GDM1 (cell line): ENCODE data around the gene GNB4.

Experiments used
- DNase-seq: peaks from one replicate; lab custom pipeline; 2025; lab: John Stamatoyannopoulos, UW

The GNB4 gene

GRCh38 chr3:179451265-179452175 lies at the start of gene GNB4:
Gene GNB4, minus strand, starts transcription at chr3:179451470. Its CDS starts 25,270 bp downstream, at chr3:179426200.
- peak; percentile 94 for DNase-seq

GRCh38 chr3:179495483-179495882 lies 44.2 kb upstream of the GNB4 start:
- DNase-seq, result no peak

- no peak for DNase-seq
Observed at GRCh38 chr3:179493260-179493659, 42.0 kb upstream of the GNB4 start.

GRCh38 chr3:179488213-179488612 lies 36.9 kb upstream of the GNB4 start:
- DNase-seq, result no peak

GRCh38 chr3:179486806-179487205 lies 35.5 kb upstream of the GNB4 start:
- DNase-seq, result no peak

- no peak for DNase-seq
Observed at GRCh38 chr3:179482857-179483256, 31.6 kb upstream of the GNB4 start.

GRCh38 chr3:179476215-179476614 lies 24.9 kb upstream of the GNB4 start:
- DNase-seq, result no peak

- DNase-seq, result no peak
Observed at GRCh38 chr3:179474480-179474879, 23.2 kb upstream of the GNB4 start.

GRCh38 chr3:179473565-179473964 lies 22.3 kb upstream of the GNB4 start:
- DNase-seq, result no peak

- DNase-seq, result no peak
Observed at GRCh38 chr3:179464323-179465092, 13.2 kb upstream of the GNB4 start.

- DNase-seq, result no peak
Observed at GRCh38 chr3:179463319-179463718, 12.0 kb upstream of the GNB4 start.

- no peak for DNase-seq
Observed at GRCh38 chr3:179460260-179460659, 9.0 kb upstream of the GNB4 start.

GRCh38 chr3:179455954-179456353 lies 4.7 kb upstream of the GNB4 start:
- DNase-seq, result no peak

GRCh38 chr3:179454887-179455286 lies 3.6 kb upstream of the GNB4 start:
- DNase-seq, result no peak

- no peak for DNase-seq
Observed at GRCh38 chr3:179453967-179454366, 2.7 kb upstream of the GNB4 start.

- DNase-seq, result no peak
Observed at GRCh38 chr3:179452872-179453271, 1.6 kb upstream of the GNB4 start.

GRCh38 chr3:179452176-179452564 lies 900 bp upstream of the GNB4 start:
- no peak for DNase-seq

- no peak for DNase-seq
Observed at GRCh38 chr3:179450901-179451264, 387 bp downstream of the GNB4 start.

GRCh38 chr3:179450261-179450701 lies 989 bp downstream of the GNB4 start:
- DNase-seq, result no peak

GRCh38 chr3:179449636-179450035 lies 1.6 kb downstream of the GNB4 start:
- no peak for DNase-seq

- DNase-seq, result no peak
Observed at GRCh38 chr3:179447251-179447650, 4.0 kb downstream of the GNB4 start.

- peak; percentile 41 for DNase-seq
Observed at GRCh38 chr3:179446501-179446900, 4.8 kb downstream of the GNB4 start.

- DNase-seq, result no peak
Observed at GRCh38 chr3:179438841-179439240, 12.4 kb downstream of the GNB4 start.
